HCT116 (cell line): ENCODE measurements around the gene TTC19. TPM values are rescaled to one million over a fixed set of nuclear protein-coding genes. Genes with fewer than 3 reads are reported as not detected.
A peak's percentile ranks its signal among the peaks of the same experiment; 100 is the strongest.

Experiments used
- ATAC-seq: fragments of 200-7000 bp; cut with Tn5 transposase; 2 replicates; pipeline ENCODE4 v1.9.1; 2020; ENCODE audit warnings: mild to moderate bottlenecking, moderate library complexity
- BruUV-seq: library from RNA; stranded (reverse); fragments of 400-500 nt; replicated peaks from 2 replicates; lab custom pipeline; 2021; lab: Mats Ljungman, UMichigan
- CTCF ChIA-PET: fragments of 300-600 bp; sonication (Branson Sonifier 250); formaldehyde crosslinking; loops from one replicate; lab custom pipeline; 2021; ENCODE audit warnings: antibody characterized with exemption; lab: Charles Lee
- POLR2A ChIA-PET: fragments of 300-600, 350-600 bp; sonication (Branson Sonifier 250); formaldehyde crosslinking; loops from one replicate; lab custom pipeline; 2021; ENCODE audit warnings: antibody characterized with exemption; lab: Charles Lee
- RAD21 ChIA-PET, 2 experiments: fragments of 300-600 bp; sonication (Branson Sonifier 250); formaldehyde crosslinking; loops; one replicate each; lab custom pipeline; 2023; ENCODE audit warnings: low total read pairs in 2 of 2; ENCODE audit not compliant: uncharacterized antibody in 2 of 2, unreplicated experiment in 2 of 2, low non-redundant PET in 1 of 2; lab: Charles Lee
- DNase-seq: peaks from one replicate; pipeline ENCODE4 v3.0.0-alpha.2; 2010; ENCODE audit warnings: low read depth, low spot score
- H2AFZ ChIP-seq: fragments of 200-600 bp; shearing (Covaris generic), sonication (generic); 2 replicates; pipeline ENCODE4 v1.6.1; 2017; ENCODE audit warnings: low read depth, mixed run types, mixed read lengths, antibody characterized with exemption, low read length; ENCODE audit not compliant: poor library complexity, severe bottlenecking
- H3K27ac ChIP-seq: 2 replicates; pipeline ENCODE4 v1.5.1; 2012; ENCODE audit warnings: low read depth, low read length
- H3K27me3 ChIP-seq: fragments of 200-600 bp; sonication (generic); 2 replicates; pipeline ENCODE4 v1.6.1; 2016; ENCODE audit warnings: mixed run types, low read length, mixed read lengths; ENCODE audit not compliant: insufficient read depth
- H3K36me3 ChIP-seq, 2 experiments: fragments of 200-500 bp in 1 of 2; fragments of 200-600 bp in 1 of 2; sonication (Bioruptor generic) in 1 of 2; sonication (generic) in 1 of 2; 2 replicates each; pipeline versions ENCODE4 v1.5.1 to v1.6.1; 2014 to 2016; ENCODE audit warnings: low read length in 2 of 2, inconsistent platforms in 1 of 2, mixed read lengths in 1 of 2, mixed run types in 1 of 2; ENCODE audit not compliant: insufficient read depth in 2 of 2, control insufficient read depth in 1 of 2
- H3K4me1 ChIP-seq, 2 experiments: fragments of 200-600 bp in 1 of 2; sonication (generic) in 1 of 2; 2 replicates each; pipeline versions ENCODE4 v1.5.1 to v1.6.1; 2012 to 2017; ENCODE audit warnings: low read length in 2 of 2, inconsistent platforms in 1 of 2, mild to moderate bottlenecking in 1 of 2, mixed read lengths in 1 of 2, mixed run types in 1 of 2, moderate library complexity in 1 of 2; ENCODE audit not compliant: insufficient read depth in 2 of 2, control insufficient read depth in 1 of 2
- H3K4me2 ChIP-seq: fragments of 200-600 bp; sonication (generic); 2 replicates; pipeline ENCODE4 v1.6.1; 2017; ENCODE audit warnings: mixed run types, low read length, mixed read lengths
- H3K4me3 ChIP-seq, 2 experiments: fragments of 200-600 bp in 1 of 2; sonication (generic) in 1 of 2; replicated peaks in 1 of 2; 2 replicates each; pipeline ENCODE4 v1.5.1; 2011 to 2016; ENCODE audit warnings: low read length in 2 of 2, control low read depth in 1 of 2, low read depth in 1 of 2, mild to moderate bottlenecking in 1 of 2, mixed read lengths in 1 of 2, mixed run types in 1 of 2
- H3K79me2 ChIP-seq: fragments of 200-600 bp; sonication (generic); 2 replicates; pipeline ENCODE4 v1.6.1; 2017; ENCODE audit warnings: mild to moderate bottlenecking, mixed run types, low read length, moderate library complexity, mixed read lengths; ENCODE audit not compliant: insufficient read depth
- H3K9ac ChIP-seq: fragments of 200-600 bp; sonication (generic); 2 replicates; pipeline ENCODE4 v1.6.1; 2016; ENCODE audit warnings: low read length, mixed read lengths
- H3K9me2 ChIP-seq: fragments of 200-600 bp; sonication (generic), shearing (Covaris generic); 2 replicates; pipeline ENCODE4 v1.6.1; 2017; ENCODE audit warnings: mixed run types, mild to moderate bottlenecking, moderate library complexity; ENCODE audit not compliant: insufficient read depth
- H3K9me3 ChIP-seq, 2 experiments: fragments of 200-500 bp in 1 of 2; fragments of 200-600 bp in 1 of 2; sonication (Bioruptor generic) in 1 of 2; sonication (generic) in 1 of 2; 2 replicates each; pipeline ENCODE4 v1.6.1; 2014 to 2017; ENCODE audit warnings: low read length in 2 of 2, mixed read lengths in 2 of 2, inconsistent platforms in 1 of 2, low read depth in 1 of 2, mild to moderate bottlenecking in 1 of 2, mixed run types in 1 of 2, moderate library complexity in 1 of 2; ENCODE audit not compliant: control insufficient read depth in 1 of 2, insufficient read depth in 1 of 2
- H4K20me1 ChIP-seq: fragments of 200-600 bp; sonication (generic), shearing (Covaris generic); 2 replicates; pipeline ENCODE4 v1.6.1; 2017; ENCODE audit warnings: mixed run types, mild to moderate bottlenecking, moderate library complexity; ENCODE audit not compliant: insufficient read depth
- CBX3 ChIP-seq: IDR thresholded peaks from 2 replicates; pipeline ENCODE4 v1.6.1; 2012; ENCODE audit warnings: low read depth
- CEBPB ChIP-seq: IDR thresholded peaks from 2 replicates; pipeline ENCODE4 v1.6.1; 2012; ENCODE audit warnings: low read depth
- ELF1 ChIP-seq: IDR thresholded peaks from 2 replicates; pipeline ENCODE4 v1.6.1; 2012; ENCODE audit warnings: low read depth, borderline replicate concordance
- EZH2 ChIP-seq: fragments of 200-600 bp; sonication (generic); IDR thresholded peaks from 2 replicates; pipeline ENCODE4 v1.6.1; 2017; ENCODE audit warnings: antibody characterized with exemption, mixed run types
- EZH2phosphoT487 ChIP-seq: fragments of 200-600 bp; IDR thresholded peaks from 2 replicates; pipeline ENCODE4 v1.6.1; 2018; ENCODE audit warnings: antibody characterized with exemption, borderline replicate concordance
- FOSL1 ChIP-seq: IDR thresholded peaks from 2 replicates; pipeline ENCODE4 v1.6.1; 2012; ENCODE audit warnings: low read depth
- JUND ChIP-seq: IDR thresholded peaks from 2 replicates; pipeline ENCODE4 v1.6.1; 2012
- RAD21 ChIP-seq: IDR thresholded peaks from 2 replicates; pipeline ENCODE4 v1.6.1; 2012; ENCODE audit warnings: low read depth, mild to moderate bottlenecking
- SIN3A ChIP-seq: IDR thresholded peaks from 2 replicates; pipeline ENCODE4 v1.6.1; 2012; ENCODE audit warnings: low read depth
- SP1 ChIP-seq: IDR thresholded peaks from 2 replicates; pipeline ENCODE4 v1.6.1; 2012; ENCODE audit warnings: low read depth
- ZFX ChIP-seq: fragments of 450-650 bp; IDR thresholded peaks from 2 replicates; pipeline ENCODE4 v1.6.1; 2017
- intact Hi-C: fragments of 100-400 bp; cut with micrococcal nuclease; formaldehyde crosslinking; loops from 2 replicates; pipeline ENCODE4 v1.10.0; 2022
- total RNA-seq: library from RNA; stranded (reverse); gene quantifications from one replicate; pipeline ENCODE4 v1.2.1, GENCODE V29; 2021; ENCODE audit not compliant: unreplicated experiment
- TF ChIP-seq, protein P1 (sequence below), 3 experiments: fragments of 200-600 bp in 1 of 3; sonication (generic) in 1 of 3; IDR thresholded peaks in 2 of 3; conservative IDR thresholded peaks in 1 of 3; 2 replicates each; pipeline ENCODE4 v1.5.1; 2012 to 2017; ENCODE audit warnings: low read depth in 2 of 3, low read length in 2 of 3, antibody characterized with exemption in 1 of 3, borderline replicate concordance in 1 of 3, control low read depth in 1 of 3, mild to moderate bottlenecking in 1 of 3, mixed read lengths in 1 of 3, mixed run types in 1 of 3, moderate library complexity in 1 of 3; ENCODE audit not compliant: insufficient read depth in 1 of 3
- TF ChIP-seq, protein P2 (sequence below): IDR thresholded peaks from 2 replicates; pipeline ENCODE4 v1.6.1; 2012; ENCODE audit warnings: low read depth

The TTC19 gene
- total RNA-seq, 1 experiment from 2014 or later = 61.3 TPM

DNA sequence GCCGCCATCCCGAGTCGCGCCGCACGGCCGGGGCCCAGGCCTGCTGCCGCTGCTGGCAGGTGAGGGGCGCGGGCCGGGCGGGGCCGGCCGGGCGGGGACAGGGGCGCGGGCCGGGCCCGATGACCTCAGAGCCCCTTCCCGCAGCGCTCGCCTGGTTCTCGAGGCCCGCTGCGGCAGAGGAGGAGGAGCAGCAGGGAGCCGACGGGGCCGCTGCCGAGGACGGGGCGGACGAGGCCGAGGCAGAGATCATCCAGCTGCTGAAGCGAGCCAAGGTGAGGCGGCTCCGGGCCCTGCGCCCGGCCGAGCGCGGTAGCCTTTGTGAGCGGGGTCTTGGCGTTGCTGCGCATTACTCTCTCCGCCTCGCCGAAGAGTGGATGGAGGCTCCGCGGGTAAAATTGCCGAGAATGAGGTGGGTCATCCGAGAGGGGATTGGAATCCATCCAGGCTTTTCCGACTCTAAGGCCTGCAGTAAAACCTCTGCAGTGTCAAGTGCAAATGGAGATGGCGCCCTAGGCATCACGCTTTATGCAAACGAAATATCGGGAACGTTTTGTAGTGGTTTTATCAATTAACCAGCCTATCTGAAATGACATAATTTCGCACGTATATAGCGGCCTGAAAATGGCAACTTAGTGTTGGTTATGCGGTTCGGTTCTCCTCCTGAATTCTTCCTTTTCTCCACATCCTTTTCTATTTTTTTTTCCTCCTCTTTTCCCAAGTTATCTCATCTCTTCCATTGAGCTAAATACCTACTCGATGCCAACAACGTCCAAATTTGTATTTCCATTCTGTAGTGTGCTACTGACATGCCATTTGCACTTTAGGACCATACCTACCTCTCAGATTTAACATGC is 577 bp downstream of the TTC19 start:
- DNase-seq (no peak), ATAC-seq (peak; percentile 54)
- RAD21 ChIA-PET = interaction anchor here in 1 of 2 experiments (0.9 to 1.0 kb wide), 2 partner anchors 170 to 286 kb away, joined by 3 to 4 read pairs; no protein-coding TSS in a partner anchor
- intact Hi-C loops = loop anchor here (2.0 kb wide), 1 partner anchor 55 kb away; the partner anchor contains the start of gene ADORA2B
- H3K79me2 ChIP-seq = peaks cover 69% of the 10 kb centered on the region
- peak overlapping the region; percentile 95 for H3K27ac ChIP-seq
- H3K9ac ChIP-seq = peak overlapping the region; percentile 96
- peaks cover 0 to 7% of the 10 kb centered on the region in 2 experiments; a peak in 1 of 4 replicates for H3K9me3 ChIP-seq
- H4K20me1 ChIP-seq = no peaks in the 10 kb centered on the region
- peak overlapping the region; percentile 84 to 94 for H3K4me3 ChIP-seq
- POLR2A ChIA-PET = interaction anchor here (1.2 to 2.3 kb wide), 12 partner anchors 9 to 349 kb away, joined by 3 to 14 read pairs (median 4); partner anchors contain the start of gene ADORA2B
- H3K4me2 ChIP-seq = peak overlapping the region; percentile 79
- peaks cover 28 to 48% of the 10 kb centered on the region in 2 experiments for H3K36me3 ChIP-seq
- CTCF ChIA-PET = interaction anchor here (2.9 kb wide), 1 partner anchor 55 kb away, joined by 13 read pairs; the partner anchor contains the start of gene ADORA2B
- H2AFZ ChIP-seq = no peak overlapping the region
- TF ChIP-seq ZFX = peak; percentile 94
- TF ChIP-seq SIN3A = no peak
- no peak for TF ChIP-seq SP1
- no peaks in the 10 kb centered on the region for H3K27me3 ChIP-seq
- no peaks in the 10 kb centered on the region for H3K9me2 ChIP-seq
- H3K4me1 ChIP-seq = peaks cover 10 to 24% of the 10 kb centered on the region in 2 experiments; a peak in 3 of 4 replicates
- BruUV-seq = no TSS peak

DNA sequence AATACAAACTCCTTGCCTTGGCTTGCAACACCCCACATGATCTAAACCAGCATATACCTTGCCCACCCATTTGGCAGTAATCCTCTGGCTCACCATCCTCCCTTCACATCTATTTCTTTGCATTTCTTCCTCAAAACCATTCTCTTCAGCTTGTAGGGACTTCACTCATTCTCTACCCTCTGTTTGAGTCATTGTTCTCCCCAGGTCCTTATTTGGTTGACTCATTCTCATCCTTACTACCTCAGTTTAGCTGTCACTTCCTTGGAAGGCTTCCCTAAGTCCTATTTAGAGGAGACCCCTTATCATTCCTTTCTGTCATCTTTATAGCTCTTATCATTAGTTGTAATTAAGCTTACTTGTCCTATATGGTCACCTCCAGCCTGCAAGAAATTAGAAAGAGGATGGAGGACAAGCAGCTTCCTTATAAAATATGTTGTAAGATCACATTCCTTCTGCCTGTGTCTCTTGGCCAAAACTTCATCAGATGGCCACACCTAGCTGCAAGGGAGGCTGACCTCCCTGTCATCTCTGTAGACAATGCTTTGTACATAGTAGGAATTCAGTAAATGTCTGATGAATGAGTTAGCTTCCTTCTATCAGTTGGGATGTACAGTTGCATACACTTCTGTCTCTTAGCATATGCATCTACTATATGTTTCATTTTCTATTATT is 1.7 kb downstream of the TTC19 start:
- no peaks in the 10 kb centered on the region for H3K9me2 ChIP-seq
- ChIA-PET RAD21 (no interaction called here), CTCF (no interaction called here), POLR2A (no interaction called here)
- peak overlapping the region; percentile 96; the same call in 1 of the 2 replicates for H3K9ac ChIP-seq
- H2AFZ ChIP-seq = no peak overlapping the region
- H3K4me1 ChIP-seq = peaks cover 10 to 20% of the 10 kb centered on the region in 2 experiments; a peak in 3 of 4 replicates
- DNase-seq (no peak), ATAC-seq (no peak)
- no peaks in the 10 kb centered on the region for H4K20me1 ChIP-seq
- BruUV-seq = no TSS peak
- H3K27ac ChIP-seq = no peak overlapping the region
- intact Hi-C loops = no loop called here
- H3K4me3 ChIP-seq = peak overlapping the region; percentile 84 to 94
- H3K36me3 ChIP-seq = peaks cover 36 to 59% of the 10 kb centered on the region in 2 experiments
- H3K9me3 ChIP-seq = peaks cover 0 to 7% of the 10 kb centered on the region in 2 experiments; a peak in 1 of 4 replicates
- peak overlapping the region; percentile 79 for H3K4me2 ChIP-seq
- H3K79me2 ChIP-seq = peaks cover 78% of the 10 kb centered on the region
- H3K27me3 ChIP-seq = no peaks in the 10 kb centered on the region
- TF ChIP-seq EZH2 (no peak), FOSL1 (no peak), RAD21 (no peak), EZH2phosphoT487 (no peak), ELF1 (no peak), JUND (no peak), CBX3 (no peak), ZFX (no peak), CEBPB (no peak)
- TF ChIP-seq, protein P1, sequence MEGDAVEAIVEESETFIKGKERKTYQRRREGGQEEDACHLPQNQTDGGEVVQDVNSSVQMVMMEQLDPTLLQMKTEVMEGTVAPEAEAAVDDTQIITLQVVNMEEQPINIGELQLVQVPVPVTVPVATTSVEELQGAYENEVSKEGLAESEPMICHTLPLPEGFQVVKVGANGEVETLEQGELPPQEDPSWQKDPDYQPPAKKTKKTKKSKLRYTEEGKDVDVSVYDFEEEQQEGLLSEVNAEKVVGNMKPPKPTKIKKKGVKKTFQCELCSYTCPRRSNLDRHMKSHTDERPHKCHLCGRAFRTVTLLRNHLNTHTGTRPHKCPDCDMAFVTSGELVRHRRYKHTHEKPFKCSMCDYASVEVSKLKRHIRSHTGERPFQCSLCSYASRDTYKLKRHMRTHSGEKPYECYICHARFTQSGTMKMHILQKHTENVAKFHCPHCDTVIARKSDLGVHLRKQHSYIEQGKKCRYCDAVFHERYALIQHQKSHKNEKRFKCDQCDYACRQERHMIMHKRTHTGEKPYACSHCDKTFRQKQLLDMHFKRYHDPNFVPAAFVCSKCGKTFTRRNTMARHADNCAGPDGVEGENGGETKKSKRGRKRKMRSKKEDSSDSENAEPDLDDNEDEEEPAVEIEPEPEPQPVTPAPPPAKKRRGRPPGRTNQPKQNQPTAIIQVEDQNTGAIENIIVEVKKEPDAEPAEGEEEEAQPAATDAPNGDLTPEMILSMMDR (IDR thresholded peaks at IDR 0.05 in 2 of 3, conservative IDR thresholded peaks at IDR 0.05 in 1 of 3; ENCODE audit: borderline replicate concordance in 1 of 3, insufficient read depth in 1 of 3, low read depth in 2 of 3, low read length in 2 of 3) = no peak
- TF ChIP-seq, protein P2, sequence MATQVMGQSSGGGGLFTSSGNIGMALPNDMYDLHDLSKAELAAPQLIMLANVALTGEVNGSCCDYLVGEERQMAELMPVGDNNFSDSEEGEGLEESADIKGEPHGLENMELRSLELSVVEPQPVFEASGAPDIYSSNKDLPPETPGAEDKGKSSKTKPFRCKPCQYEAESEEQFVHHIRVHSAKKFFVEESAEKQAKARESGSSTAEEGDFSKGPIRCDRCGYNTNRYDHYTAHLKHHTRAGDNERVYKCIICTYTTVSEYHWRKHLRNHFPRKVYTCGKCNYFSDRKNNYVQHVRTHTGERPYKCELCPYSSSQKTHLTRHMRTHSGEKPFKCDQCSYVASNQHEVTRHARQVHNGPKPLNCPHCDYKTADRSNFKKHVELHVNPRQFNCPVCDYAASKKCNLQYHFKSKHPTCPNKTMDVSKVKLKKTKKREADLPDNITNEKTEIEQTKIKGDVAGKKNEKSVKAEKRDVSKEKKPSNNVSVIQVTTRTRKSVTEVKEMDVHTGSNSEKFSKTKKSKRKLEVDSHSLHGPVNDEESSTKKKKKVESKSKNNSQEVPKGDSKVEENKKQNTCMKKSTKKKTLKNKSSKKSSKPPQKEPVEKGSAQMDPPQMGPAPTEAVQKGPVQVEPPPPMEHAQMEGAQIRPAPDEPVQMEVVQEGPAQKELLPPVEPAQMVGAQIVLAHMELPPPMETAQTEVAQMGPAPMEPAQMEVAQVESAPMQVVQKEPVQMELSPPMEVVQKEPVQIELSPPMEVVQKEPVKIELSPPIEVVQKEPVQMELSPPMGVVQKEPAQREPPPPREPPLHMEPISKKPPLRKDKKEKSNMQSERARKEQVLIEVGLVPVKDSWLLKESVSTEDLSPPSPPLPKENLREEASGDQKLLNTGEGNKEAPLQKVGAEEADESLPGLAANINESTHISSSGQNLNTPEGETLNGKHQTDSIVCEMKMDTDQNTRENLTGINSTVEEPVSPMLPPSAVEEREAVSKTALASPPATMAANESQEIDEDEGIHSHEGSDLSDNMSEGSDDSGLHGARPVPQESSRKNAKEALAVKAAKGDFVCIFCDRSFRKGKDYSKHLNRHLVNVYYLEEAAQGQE = no peak
